Endodermal cell (in vitro differentiated cells): Measurements from ENCODE around the gene CACNA1F. TPM values are rescaled to one million over a fixed set of nuclear protein-coding genes. Genes with fewer than 3 reads are reported as not detected.

Source experiments
- DNase-seq: peaks from one replicate; pipeline ENCODE4 v3.0.0-alpha.2; 2017
- H3K27ac ChIP-seq: 2 replicates; pipeline ENCODE4 v1.5.1; 2013; ENCODE audit warnings: mild to moderate bottlenecking, low read depth, low read length, moderate library complexity
- H3K27me3 ChIP-seq: 2 replicates; pipeline ENCODE4 v1.6.1; 2013; ENCODE audit warnings: mild to moderate bottlenecking, low read length, moderate library complexity; ENCODE audit not compliant: insufficient read depth, control insufficient read depth, poor library complexity, severe bottlenecking
- H3K36me3 ChIP-seq: 2 replicates; pipeline ENCODE4 v1.7.0; 2013; ENCODE audit warnings: mild to moderate bottlenecking, low read length, moderate library complexity; ENCODE audit not compliant: control insufficient read depth, insufficient read depth
- H3K4me1 ChIP-seq: one replicate; pipeline ENCODE4 v1.7.0; 2013; ENCODE audit warnings: low read length; ENCODE audit not compliant: control insufficient read depth, insufficient read depth
- H3K4me3 ChIP-seq: 2 replicates; pipeline ENCODE4 v1.5.1; 2013; ENCODE audit warnings: mild to moderate bottlenecking, low read length, moderate library complexity
- H3K9ac ChIP-seq: 2 replicates; pipeline ENCODE4 v1.6.1; 2013; ENCODE audit warnings: mild to moderate bottlenecking, low read length, moderate library complexity; ENCODE audit not compliant: poor library complexity, severe bottlenecking; ENCODE audit errors: extremely low read depth
- H3K9me3 ChIP-seq: 2 replicates; pipeline ENCODE4 v1.6.1; 2013; ENCODE audit warnings: mild to moderate bottlenecking, low read length, moderate library complexity; ENCODE audit not compliant: control insufficient read depth
- H3K27ac Mint-ChIP-seq: 2 replicates; pipeline ENCODE4 v1.8.0; 2020; ENCODE audit warnings: mixed read lengths
- H3K27me3 Mint-ChIP-seq: 2 replicates; pipeline ENCODE4 v1.8.0; 2021; ENCODE audit warnings: mild to moderate bottlenecking, mixed read lengths; ENCODE audit not compliant: insufficient read depth
- H3K36me3 Mint-ChIP-seq: 2 replicates; pipeline ENCODE4 v1.8.0; 2020; ENCODE audit warnings: low read depth, mixed read lengths
- H3K4me1 Mint-ChIP-seq: 2 replicates; pipeline ENCODE4 v1.8.0; 2020; ENCODE audit warnings: mixed read lengths
- H3K4me3 Mint-ChIP-seq: 2 replicates; pipeline ENCODE4 v1.8.0; 2020; ENCODE audit warnings: mild to moderate bottlenecking, moderate library complexity, mixed read lengths
- H3K9me3 Mint-ChIP-seq: 2 replicates; pipeline ENCODE4 v1.8.0; 2020; ENCODE audit warnings: mild to moderate bottlenecking, mixed read lengths
- WGBS, 2 experiments: methylation state at CpG; one replicate each; pipeline versions ENCODE4 v1.1.5 to v1.1.7; 2013; ENCODE audit warnings: missing lambda C conversion rate in 2 of 2, mixed read lengths in 1 of 2; ENCODE audit not compliant: insufficient coverage in 1 of 2, insufficient read length in 1 of 2; 5-methylcytosine and 5-hydroxymethylcytosine counted together
- total RNA-seq, 2 donors: library from RNA; stranded (reverse); fragmentation: NEBNext Ultra II Directional in 1 of 2; extraction: Animal tissue kit (Norgen Biotek cat#: 25700) in 1 of 2; gene quantifications; 2 replicates in 1 of 2; 3 replicates in 1 of 2; pipeline ENCODE4 v1.2.1, GENCODE V29; 2021
- TF ChIP-seq, protein P1 (sequence below): fragments of 200-600 bp; sonication (generic); conservative IDR thresholded peaks from 2 replicates; pipeline ENCODE4 v1.5.0; 2021; ENCODE audit warnings: antibody characterized with exemption, mild to moderate bottlenecking

The CACNA1F gene
- total RNA-seq, 2 donors from 2014 or later, result 0.42 to 0.70 TPM

GRCh38 chrX:49268702-49269009 lies 35.5 kb upstream of the CACNA1F start:
- Mint-ChIP-seq H3K4me1 (peaks cover 3% of the 10 kb centered on the region), H3K4me3 (peak overlapping the region; percentile 77), H3K9me3 (peaks cover 72% of the 10 kb centered on the region), H3K27ac (peak overlapping the region; percentile 92), H3K36me3 (peaks cover 7% of the 10 kb centered on the region), H3K27me3 (no peaks in the 10 kb centered on the region)
- no peak for DNase-seq
- H3K9me3 ChIP-seq, result no peaks in the 10 kb centered on the region
- H3K9ac ChIP-seq, result peak overlapping the region; percentile 17
- peak overlapping the region; percentile 15 for H3K27ac ChIP-seq
- H3K27me3 ChIP-seq, result no peaks in the 10 kb centered on the region
- TF ChIP-seq, protein P1, sequence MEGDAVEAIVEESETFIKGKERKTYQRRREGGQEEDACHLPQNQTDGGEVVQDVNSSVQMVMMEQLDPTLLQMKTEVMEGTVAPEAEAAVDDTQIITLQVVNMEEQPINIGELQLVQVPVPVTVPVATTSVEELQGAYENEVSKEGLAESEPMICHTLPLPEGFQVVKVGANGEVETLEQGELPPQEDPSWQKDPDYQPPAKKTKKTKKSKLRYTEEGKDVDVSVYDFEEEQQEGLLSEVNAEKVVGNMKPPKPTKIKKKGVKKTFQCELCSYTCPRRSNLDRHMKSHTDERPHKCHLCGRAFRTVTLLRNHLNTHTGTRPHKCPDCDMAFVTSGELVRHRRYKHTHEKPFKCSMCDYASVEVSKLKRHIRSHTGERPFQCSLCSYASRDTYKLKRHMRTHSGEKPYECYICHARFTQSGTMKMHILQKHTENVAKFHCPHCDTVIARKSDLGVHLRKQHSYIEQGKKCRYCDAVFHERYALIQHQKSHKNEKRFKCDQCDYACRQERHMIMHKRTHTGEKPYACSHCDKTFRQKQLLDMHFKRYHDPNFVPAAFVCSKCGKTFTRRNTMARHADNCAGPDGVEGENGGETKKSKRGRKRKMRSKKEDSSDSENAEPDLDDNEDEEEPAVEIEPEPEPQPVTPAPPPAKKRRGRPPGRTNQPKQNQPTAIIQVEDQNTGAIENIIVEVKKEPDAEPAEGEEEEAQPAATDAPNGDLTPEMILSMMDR, result no peak
- WGBS, 2 experiments, result 3% methylated on average over 3 of the region's 4 CpGs; no CpG with 5 or more reads in 1 of the 2 experiments
- peaks cover 2% of the 10 kb centered on the region for H3K4me1 ChIP-seq
- no peaks in the 10 kb centered on the region for H3K36me3 ChIP-seq
- peak overlapping the region; percentile 85 for H3K4me3 ChIP-seq

DNA sequence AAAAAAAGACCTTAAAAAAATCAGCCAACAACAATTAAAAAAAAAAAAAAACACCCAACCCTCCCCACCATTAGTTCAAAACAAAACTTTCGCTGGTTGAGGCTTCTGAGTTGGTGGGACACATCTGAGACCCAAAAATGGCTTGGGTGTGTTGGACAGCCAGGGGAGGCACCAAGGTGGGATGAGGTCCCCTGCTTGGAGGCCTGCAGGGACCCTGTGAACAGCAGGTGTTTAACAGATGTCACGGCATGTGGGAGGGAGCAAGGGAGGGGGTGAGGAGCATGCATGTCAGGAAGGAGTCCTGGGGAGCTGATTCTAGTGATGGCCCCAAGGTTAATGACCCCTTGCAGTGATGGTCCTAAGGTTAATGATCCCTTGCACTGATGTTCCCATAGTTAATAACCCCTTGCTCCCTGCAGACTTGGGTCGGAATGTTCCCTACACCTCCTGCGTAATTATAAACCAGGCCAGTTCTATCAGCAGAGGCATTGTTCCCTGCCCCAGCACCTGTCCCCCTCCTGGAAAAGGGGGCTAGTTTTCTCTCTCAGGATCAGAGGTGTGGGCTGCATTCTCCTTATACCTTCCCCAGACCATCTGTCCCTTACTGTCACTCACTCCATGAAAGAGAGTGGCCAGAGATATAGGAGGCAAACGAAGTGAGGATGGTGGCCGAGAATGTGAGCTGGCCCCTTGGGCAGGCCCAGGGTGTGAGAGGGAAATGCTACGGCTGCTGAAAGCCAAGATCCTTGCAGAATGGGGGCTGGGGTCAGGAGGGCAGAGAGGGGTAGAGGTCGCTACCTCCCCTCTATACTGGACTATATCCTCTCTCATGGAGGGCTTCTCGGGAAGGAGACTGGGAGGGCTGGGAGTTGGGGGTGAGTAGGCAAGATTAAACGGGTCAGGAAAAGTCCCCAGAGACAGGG lies 33.6 kb upstream of the CACNA1F start:
- peaks cover 3% of the 10 kb centered on the region for H3K4me1 Mint-ChIP-seq
- no peak overlapping the region for H3K4me3 Mint-ChIP-seq
- TF ChIP-seq, protein P1, result no peak
- no peaks in the 10 kb centered on the region for H3K36me3 ChIP-seq
- H3K4me3 ChIP-seq, result no peak overlapping the region
- peaks cover 2% of the 10 kb centered on the region for H3K27me3 Mint-ChIP-seq
- peaks cover 2% of the 10 kb centered on the region for H3K4me1 ChIP-seq
- no peaks in the 10 kb centered on the region for H3K9me3 ChIP-seq
- WGBS, 2 experiments, result 77 to 96% methylated on average over 5 to 6 of the region's 10 CpGs
- no peak overlapping the region for H3K9ac ChIP-seq
- no peak for DNase-seq
- H3K27me3 ChIP-seq, result no peaks in the 10 kb centered on the region
- peaks cover 77% of the 10 kb centered on the region for H3K9me3 Mint-ChIP-seq
- no peak overlapping the region for H3K27ac Mint-ChIP-seq
- H3K36me3 Mint-ChIP-seq, result peaks cover 7% of the 10 kb centered on the region
- H3K27ac ChIP-seq, result no peak overlapping the region

DNA sequence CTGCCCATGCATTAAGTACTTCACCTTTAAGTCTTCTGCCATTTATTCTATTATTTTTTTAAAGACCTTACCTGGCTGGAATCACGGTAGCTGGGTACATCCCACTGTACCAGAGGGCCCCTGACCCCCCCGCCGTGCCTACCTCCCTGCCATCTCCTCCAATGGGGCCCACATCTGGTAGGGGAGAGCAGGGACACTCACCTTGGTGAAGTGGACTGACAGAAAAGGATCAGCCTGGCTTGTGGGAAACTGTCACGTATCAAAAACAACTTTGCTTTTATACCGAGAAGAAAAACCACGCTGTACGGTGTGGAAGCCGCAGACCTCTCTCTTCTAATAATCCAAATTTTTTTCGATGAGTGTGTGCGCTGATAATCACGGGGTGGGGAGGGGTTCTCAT lies 31.3 kb upstream of the CACNA1F start, which contains the start of gene FOXP3:
Gene FOXP3 (minus strand): TSS at position 251 of the 400 bp plus-strand sequence. CDS start 6,205 bp downstream, outside the sequence.
- DNase-seq, result no peak
- Histone ChIP-seq H3K9ac (no peak within 1 kb of the TSS), H3K4me1 (no peaks in the 10 kb centered on the region), H3K27me3 (no peaks in the 10 kb centered on the region), H3K36me3 (no peaks in the 10 kb centered on the region), H3K9me3 (no peaks in the 10 kb centered on the region), H3K27ac (no peak within 1 kb of the TSS), H3K4me3 (no peak within 1 kb of the TSS)
- Mint-ChIP-seq H3K9me3 (peaks cover 88% of the 10 kb centered on the region), H3K27me3 (peaks cover 2% of the 10 kb centered on the region), H3K36me3 (no peaks in the 10 kb centered on the region), H3K27ac (no peak within 1 kb of the TSS), H3K4me1 (peaks cover 7% of the 10 kb centered on the region), H3K4me3 (no peak within 1 kb of the TSS)
- TF ChIP-seq, protein P1, result no peak
- 95% methylated on average over 8 of the region's 11 CpGs; no CpG with 5 or more reads in 1 of the 2 experiments for WGBS, 2 experiments
